SH-SY5Y (cell line): ENCODE data around the gene DLL3.

Experiments used
- GATA2 ChIP-seq: IDR thresholded peaks from 2 replicates; pipeline ENCODE4 v1.6.1; 2011; ENCODE audit warnings: mild to moderate bottlenecking, low read depth, low read length
- GATA3 ChIP-seq: IDR thresholded peaks from 2 replicates; pipeline ENCODE4 v1.6.1; 2011; ENCODE audit warnings: low read depth, mild to moderate bottlenecking, low read length, moderate library complexity

DLL3 gene

DNA sequence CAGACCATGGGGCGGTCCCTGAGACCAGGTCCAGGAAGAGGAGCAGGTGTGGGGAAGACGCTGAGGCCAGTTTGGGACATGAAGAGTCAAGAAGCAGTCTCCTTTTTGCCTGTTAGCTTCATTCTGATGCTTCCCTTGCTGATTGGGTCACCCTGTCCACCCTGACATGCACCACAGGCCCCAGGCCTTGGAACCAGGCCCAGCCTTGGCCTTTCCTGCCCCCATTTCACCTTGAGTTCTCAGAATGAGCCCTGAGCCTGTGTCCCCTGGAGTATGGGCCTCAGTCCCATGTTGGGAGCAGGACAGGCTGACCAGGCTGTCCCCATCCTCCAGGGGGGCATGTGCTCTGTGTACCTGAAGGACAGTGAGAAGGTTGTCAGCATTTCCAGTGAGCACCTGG lies 23.0 kb upstream of the DLL3 start:
- TF ChIP-seq GATA2 (no peak), GATA3 (no peak)

DNA sequence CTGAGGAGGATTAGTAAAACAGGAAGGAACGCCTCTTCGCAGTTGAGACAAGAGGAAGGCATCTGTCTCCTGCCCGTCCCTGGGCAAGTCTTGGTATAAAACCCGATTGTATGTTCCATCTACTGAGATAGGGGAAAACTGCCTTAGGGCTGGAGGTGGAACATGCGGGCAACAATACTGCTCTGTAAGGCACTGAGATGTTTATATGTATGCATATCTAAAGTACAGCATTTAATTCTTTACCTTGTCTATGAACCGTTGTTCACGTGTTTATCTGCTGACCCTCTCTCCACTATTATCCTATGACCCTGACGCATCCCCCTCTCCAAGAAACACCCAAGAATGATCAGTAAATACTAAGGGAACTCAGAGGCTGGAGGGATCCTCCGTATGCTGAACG lies 18.8 kb upstream of the DLL3 start:
- TF ChIP-seq GATA2 (no peak), GATA3 (no peak)

DNA sequence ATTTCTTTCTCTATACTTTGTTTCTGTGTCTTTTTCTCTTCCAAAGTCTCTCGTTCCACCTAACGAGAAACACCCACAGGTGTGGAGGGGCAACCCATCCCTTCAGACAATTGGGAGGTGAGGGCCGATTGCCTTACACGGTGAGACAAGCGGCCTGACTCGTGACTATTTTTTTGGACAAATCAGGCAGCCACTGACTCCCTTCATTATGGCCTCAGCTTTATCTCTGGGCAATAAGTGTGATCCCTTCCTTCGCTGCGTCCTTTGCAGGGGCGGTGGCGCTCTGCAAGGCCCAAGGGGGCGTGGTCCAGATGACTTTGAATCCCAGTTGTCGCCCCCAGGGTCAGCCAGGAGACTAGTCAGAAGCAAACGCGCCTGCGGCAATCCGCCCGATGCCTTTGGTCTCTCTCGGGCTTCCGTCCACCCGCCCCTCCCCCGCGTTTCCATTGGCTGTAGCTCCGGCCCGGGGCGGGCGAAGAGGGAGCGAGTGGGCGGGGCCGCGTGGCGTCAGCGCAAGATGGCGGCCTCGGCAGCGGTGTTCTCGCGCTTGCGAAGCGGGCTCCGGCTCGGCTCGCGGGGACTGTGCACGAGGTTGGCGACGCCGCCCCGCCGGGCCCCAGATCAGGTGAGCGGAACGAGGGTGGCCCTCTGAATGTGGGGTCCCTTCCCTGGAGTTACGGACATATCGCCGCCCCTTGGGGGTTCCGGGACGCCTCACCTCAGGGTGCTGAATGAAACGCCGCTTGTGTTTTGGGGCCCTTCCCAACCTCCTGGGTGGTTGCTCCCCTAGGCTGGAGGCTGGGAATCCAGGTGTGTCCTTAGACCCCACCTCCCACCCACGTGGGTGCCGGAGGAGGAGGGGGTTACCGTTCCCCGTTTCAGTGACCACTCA lies 18.2 kb upstream of the DLL3 start, which contains the start of gene TIMM50:
Gene TIMM50, plus strand, starts transcription at position 502 of the 892 bp plus-strand sequence. Its CDS starts 16 bp downstream, at position 518.
- TF ChIP-seq GATA3 (no peak), GATA2 (no peak)

DNA sequence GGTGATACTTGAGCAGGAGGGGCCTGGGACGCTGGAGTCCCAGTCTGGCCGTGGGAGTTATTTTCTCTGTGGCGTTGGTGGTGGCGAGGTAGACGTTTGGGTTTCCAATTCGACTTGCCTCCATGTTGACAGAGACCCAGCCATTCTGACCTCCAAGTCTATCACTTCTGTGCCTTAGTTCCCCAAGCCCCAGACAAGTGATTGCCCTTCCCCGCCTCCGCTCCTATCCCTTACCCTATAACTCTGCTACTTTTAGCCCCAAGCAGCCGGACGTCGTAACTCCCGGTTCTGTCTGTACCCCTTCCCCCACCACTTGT lies 17.6 kb upstream of the DLL3 start:
- TF ChIP-seq GATA2 (no peak), GATA3 (no peak)

DNA sequence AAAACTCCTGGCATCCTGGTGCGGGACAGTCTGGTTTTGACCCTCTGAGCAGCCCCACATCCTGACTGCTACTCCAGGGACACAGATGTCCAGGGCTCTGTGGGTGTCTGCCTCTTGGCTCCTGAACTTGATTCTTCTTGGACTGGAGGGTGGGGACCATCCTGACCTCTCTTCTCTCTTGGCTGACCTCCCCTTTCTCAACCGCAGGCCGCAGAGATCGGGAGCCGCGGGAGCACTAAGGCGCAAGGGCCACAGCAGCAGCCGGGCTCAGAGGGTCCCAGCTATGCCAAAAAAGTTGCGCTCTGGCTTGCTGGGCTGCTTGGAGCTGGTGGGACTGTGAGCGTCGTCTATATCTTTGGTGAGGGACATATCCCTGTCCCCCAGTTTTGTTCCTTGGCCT lies 17.1 kb upstream of the DLL3 start:
- TF ChIP-seq GATA3 = no peak
- no peak for TF ChIP-seq GATA2

DNA sequence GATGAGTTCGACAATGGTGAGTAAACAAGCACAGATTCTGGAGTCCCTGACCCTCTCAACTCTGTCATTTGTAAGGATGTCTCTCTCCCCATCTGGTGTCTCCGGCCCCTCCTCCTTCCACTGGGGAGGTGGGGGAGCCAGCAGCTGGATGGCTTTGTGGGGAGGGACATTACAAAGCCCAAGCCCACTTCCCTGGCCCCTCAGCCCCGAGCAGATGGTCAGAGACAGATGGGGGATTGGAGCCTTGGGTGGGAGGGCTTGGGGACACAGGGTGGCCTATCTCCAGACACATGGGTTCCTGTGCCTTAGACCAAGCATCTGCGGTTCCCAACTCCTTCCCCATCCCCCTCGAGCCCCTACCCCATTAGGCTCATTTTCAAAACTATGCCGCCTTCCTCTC lies 15.6 kb upstream of the DLL3 start:
- TF ChIP-seq GATA3 (no peak), GATA2 (no peak)

DNA sequence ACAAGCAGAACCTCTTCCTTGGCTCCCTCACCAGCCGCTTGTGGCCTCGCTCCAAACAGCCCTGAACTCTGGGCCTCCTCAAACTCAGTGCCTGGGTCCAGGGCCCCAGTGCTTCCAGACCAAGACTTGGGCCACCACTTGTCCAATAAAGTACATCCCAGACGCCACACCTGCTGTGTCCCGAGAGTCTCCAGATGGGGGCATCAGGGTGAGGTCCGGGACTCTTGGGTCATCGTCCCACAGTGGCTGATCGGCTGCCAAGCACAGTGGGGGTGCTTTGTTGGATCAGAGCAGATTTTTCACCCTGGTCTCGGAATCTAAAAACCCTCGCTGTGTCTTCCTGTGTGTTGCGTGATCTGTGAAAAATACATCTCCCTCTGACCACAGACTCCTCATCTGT lies 9.0 kb upstream of the DLL3 start:
- TF ChIP-seq GATA3 (no peak), GATA2 (no peak)

DNA sequence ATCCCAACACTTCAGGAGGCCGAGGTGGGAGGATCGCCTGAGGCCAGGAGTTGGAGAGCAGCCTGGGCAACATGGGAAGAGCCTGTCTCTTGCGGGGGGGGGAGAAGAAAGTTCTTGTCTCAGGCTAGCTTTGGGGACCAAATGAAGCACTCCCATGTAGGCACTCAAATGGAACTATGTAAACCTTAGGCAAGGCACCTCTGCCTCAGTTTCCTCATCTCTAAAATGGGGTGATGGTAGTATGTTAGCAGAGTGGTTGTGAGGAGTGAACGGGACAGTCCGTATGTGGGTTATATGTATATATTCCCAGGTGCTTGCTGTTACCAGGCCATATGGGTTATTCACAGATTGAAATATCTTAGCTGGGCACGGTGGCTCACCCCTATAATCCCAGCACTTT lies 6.5 kb upstream of the DLL3 start:
- TF ChIP-seq GATA3 = no peak
- no peak for TF ChIP-seq GATA2

DNA sequence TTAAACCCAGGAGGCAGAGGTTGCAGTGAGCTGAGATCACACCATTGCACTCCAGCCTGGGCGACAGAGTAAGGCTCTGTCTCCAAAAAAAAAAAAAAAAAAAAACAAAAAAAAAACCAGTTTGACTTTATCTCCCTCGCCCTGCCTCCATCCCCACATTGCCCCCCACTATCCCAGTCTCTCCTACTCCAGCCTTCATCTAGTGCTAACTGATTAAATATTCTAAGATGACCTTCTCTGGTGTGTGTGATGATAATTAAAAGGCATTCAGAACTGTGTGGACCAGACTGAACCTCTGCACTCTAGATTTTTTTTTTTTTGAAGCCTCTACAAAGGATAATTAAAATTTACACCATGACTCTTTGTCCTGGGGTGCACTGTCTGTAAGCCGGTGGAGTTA lies 6.0 kb upstream of the DLL3 start:
- TF ChIP-seq GATA2 = no peak

DNA sequence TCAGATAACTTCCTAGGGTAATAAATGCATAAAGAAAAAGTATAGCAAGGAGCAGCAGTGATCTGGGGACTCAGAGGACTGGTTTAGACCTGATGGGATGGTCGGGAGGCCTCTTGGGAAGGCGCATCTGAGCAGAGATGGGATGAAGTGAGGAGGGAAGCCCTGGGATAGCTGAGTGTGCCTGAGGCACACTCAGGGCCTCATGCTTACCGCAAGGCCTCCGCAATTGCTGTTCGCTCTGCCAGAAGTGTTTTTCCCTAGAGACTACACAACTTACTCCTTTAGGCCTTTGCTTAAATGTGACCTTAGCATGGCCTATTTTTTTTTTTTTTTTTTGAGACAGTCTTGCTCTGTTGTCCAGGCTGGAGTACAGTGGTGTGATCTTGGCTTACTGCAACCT lies 4.1 kb upstream of the DLL3 start:
- no peak for TF ChIP-seq GATA2
- no peak for TF ChIP-seq GATA3

DNA sequence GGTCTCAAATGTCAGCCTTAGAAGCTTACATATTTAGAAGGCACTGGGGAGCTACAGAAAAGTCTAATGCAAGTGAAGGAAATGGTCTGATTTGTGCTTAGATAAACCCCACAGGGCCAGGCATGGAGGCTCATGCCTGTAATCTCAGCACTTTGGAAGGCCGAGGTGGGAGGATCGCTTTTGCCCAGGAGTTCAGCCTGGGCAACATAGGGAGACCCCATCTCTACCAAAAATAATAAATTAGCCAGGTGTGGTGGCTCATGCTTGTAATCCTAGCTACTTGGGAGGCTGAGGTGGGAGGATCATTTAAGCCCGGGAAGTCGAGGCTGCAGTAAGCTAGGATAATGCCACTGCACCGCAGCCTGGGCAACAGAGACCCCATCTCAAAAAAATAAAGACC lies 2.7 kb upstream of the DLL3 start:
- TF ChIP-seq GATA3 (no peak), GATA2 (no peak)

DNA sequence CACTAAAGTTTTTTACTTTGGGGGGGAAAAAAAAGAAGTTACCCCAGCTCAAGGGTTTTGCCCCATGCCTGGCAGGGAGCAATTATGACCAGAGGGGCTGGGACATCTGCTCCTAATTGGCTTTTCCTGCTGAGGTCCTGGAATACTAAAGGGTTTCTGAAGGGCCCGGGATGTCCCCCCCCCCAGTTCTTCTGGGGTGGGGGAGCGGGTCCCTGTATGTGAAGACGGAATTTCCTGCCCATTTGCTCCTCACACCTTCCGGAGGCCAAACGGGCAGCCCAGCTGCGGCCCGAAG lies 1.1 kb upstream of the DLL3 start:
- no peak for TF ChIP-seq GATA3
- TF ChIP-seq GATA2 = no peak

DNA sequence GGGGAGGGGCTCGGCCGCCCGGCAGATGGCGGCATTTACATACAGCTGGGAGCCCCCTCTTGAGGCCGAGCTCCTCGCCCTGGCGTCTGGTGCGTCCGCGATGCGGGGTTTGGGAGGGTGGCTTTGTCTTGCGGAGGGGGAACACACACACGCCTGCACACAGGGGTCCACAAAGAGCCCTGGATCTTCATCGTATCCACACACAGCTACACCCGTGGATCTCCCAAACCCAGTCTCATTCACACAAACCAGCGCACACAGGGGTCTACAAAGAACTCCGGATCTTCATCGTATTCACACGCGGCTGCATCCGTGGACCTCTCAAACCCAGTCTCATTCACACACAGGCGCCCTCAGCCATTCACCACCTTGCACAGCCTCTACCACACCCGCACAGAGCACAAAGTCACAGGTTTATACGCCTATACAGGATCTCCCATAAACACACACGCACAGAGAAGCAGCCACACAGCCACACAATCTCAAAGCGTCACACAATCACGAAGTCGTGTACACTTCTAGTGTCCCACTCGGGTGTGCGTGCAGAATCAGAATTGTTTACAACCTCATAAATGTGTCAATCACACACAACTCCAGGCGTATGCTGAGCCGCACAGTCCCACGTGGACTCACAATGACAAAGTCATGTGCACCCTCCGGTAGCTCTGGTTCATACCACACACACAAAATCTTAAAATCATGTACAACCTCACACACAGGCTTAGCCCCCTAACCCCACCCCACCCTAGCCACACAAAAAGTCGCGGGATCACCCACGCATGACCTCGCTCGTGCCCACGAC lies 550 bp upstream of the DLL3 start:
- TF ChIP-seq GATA2 (no peak), GATA3 (no peak)

DNA sequence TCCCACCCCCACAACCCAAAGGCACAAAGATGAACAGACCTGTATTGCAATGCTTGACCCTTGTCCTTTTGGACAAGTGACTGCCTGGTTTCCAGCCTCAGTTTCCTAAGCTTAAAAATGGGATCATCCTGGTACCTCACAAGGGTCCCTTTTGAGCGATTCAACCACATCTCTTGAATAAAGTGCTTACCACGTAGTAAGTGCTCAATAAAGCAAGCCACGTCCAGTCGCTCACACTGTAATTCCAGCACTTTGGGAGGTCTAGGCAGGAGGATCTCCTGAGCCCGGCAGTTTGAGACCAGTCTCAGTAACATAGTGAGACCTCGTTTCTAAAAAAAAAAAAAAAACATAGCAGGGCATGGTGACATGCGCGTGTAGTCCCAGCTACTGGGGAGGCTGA lies 1.2 kb downstream of the DLL3 start:
- TF ChIP-seq GATA3 (no peak), GATA2 (no peak)

DNA sequence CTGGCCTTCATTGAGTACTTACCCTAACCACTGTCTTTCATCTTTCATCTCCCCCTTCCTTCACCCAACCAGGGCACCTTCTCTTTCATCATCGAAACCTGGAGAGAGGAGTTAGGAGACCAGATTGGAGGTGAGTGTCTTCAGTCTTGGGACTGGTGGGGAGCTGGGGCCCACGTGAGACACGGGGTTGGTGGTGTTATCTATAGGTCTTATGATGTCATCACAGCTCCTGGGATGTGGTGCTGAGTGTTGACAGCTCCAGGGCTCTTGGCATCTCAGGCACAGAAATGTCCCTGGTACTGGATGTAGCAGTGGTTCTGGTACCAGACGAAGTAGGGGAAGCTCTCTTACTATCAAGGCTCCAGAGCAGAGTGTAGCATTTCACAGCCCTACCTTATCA lies 1.8 kb downstream of the DLL3 start:
- no peak for TF ChIP-seq GATA2
- no peak for TF ChIP-seq GATA3

DNA sequence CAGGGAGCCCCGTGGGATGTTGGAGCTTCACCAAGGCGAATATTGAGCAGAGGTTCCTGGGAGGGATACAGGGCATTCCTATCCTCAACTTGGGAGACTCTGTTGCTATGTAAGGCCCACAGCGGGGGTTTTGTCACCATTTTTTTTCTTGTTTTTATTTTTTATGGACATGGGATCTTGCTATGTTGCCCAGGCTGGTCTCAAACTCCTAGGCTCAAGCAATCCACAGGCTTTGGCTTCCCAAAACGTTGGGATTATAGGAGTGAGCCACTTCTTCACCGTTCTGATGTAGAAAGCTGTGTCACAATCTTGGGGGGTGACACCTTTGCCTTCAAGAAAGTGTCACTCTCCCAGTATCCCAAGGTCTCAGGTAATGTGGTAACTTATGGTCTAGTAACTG lies 2.6 kb downstream of the DLL3 start:
- TF ChIP-seq GATA3 (no peak), GATA2 (no peak)

DNA sequence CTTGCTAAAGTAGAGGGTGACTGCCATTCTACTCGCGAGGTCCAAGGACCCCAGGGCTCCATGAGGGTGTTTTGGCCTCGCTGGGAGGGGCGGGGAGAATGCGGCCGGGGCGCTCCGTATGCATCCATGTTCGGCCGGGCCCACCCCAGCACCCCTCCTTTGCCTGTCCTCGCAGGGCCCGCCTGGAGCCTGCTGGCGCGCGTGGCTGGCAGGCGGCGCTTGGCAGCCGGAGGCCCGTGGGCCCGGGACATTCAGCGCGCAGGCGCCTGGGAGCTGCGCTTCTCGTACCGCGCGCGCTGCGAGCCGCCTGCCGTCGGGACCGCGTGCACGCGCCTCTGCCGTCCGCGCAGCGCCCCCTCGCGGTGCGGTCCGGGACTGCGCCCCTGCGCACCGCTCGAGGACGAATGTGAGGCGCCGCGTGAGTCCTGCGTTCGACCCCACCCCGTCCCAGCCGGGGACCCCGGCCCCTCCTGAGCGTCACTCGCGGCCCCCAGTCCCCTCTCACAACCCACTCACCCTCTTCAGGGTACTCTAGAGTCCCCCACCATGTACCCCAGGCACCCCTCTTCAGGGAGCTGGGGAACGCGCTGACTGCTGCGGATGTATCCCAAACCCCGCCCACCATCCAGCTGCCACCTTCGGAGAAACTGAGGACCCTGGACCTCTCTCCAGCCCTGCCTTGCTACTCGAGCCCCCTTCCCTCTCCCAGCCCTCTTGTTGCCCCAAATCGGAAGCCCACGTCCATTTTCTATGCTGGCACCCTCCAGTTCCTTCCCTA lies 4.1 kb downstream of the DLL3 start:
- TF ChIP-seq GATA2 (no peak), GATA3 (no peak)
